ENCODE results near the gene ATAD3B.

ATAD3B gene

GRCh38 chr1:1543706-1544099 lies 72.1 kb downstream of the ATAD3B start:
- no peak for DNase-seq (ENCODE audit: low read depth in 2 of 2, low spot score in 1 of 2)

GRCh38 chr1:1544544-1544943 lies 73.0 kb downstream of the ATAD3B start:
- no peak for DNase-seq (ENCODE audit: low read depth in 2 of 2, low spot score in 1 of 2)
